ENCODE measurements around the gene ADAMTS12.

DNA sequence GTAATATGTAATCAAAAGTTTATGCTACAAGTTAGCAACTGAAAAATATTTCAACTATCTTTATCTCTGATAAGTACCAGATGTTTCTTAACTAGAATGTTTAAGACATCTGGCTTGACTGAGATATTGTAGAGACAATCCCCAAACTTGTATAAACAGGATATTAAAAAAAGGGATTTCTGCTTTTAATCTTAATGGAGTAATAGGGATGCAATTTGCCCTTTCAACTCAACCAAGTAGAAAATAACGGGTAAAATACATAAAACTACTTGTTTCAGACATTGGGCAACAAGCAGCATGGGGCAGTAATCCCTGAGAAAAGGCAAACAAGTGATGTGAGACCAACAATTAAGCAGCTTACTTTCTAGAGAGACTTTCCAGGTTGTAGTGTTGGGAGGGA, 9.4 kb upstream of the ADAMTS12 start:
- TF ChIP-seq POLR2A (IDR thresholded peaks at IDR 0.05; ENCODE audit: low read depth) (no peak), EP300 (IDR thresholded peaks at IDR 0.05) (no peak)
- TF ChIP-seq, protein P1, sequence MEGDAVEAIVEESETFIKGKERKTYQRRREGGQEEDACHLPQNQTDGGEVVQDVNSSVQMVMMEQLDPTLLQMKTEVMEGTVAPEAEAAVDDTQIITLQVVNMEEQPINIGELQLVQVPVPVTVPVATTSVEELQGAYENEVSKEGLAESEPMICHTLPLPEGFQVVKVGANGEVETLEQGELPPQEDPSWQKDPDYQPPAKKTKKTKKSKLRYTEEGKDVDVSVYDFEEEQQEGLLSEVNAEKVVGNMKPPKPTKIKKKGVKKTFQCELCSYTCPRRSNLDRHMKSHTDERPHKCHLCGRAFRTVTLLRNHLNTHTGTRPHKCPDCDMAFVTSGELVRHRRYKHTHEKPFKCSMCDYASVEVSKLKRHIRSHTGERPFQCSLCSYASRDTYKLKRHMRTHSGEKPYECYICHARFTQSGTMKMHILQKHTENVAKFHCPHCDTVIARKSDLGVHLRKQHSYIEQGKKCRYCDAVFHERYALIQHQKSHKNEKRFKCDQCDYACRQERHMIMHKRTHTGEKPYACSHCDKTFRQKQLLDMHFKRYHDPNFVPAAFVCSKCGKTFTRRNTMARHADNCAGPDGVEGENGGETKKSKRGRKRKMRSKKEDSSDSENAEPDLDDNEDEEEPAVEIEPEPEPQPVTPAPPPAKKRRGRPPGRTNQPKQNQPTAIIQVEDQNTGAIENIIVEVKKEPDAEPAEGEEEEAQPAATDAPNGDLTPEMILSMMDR (IDR thresholded peaks at IDR 0.05): no peak
